IPS-18a (cell line): ENCODE measurements around the gene ARL15.
"Not testable (repeated sequence)": the region's sequence is repeated elsewhere in the genome, so short reads cannot be mapped to it uniquely, and the experiment has no call there.

Experiments used
- H3K27ac ChIP-seq: one replicate; pipeline ENCODE4 v1.5.1; 2013; ENCODE audit warnings: low read length
- H3K27me3 ChIP-seq: one replicate; pipeline ENCODE4 v1.6.1; 2013; ENCODE audit warnings: mild to moderate bottlenecking, low read length; ENCODE audit not compliant: control insufficient read depth, insufficient read depth
- H3K36me3 ChIP-seq: one replicate; pipeline ENCODE4 v1.6.1; 2013; ENCODE audit warnings: low read depth, low read length; ENCODE audit not compliant: control insufficient read depth
- H3K4me1 ChIP-seq: one replicate; pipeline ENCODE4 v1.6.1; 2013; ENCODE audit warnings: low read depth, low read length; ENCODE audit not compliant: control insufficient read depth
- H3K4me3 ChIP-seq: one replicate; pipeline ENCODE4 v1.5.1; 2013; ENCODE audit warnings: low read length
- H3K9ac ChIP-seq: one replicate; pipeline ENCODE4 v1.6.1; 2013; ENCODE audit warnings: mild to moderate bottlenecking, low read length, moderate library complexity
- H3K9me3 ChIP-seq: one replicate; pipeline ENCODE4 v1.6.1; 2013; ENCODE audit warnings: low read depth, low read length; ENCODE audit not compliant: control insufficient read depth

Gene ARL15

DNA sequence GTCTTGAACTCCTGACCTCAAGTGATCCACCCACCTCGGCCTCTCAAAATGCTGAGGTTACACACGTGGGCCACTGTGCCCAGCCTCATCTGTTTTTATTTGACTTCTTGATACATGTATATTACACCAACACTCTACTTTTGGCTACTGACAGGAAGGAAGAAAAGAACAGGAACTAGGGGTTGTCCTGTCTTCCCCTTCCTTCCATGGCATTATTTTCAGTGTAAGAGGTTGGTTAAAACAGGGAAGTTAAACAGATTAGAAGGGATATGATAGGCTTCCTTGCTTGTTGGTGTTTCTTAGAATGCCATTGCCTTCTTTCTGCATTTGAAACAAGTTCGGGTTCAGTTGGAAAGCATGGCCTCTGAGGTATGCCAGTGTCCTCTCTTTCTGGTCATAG lies 437.1 kb downstream of the ARL15 start:
- peaks cover 3% of the 10 kb centered on the region for H3K9me3 ChIP-seq
- H3K9ac ChIP-seq = no peak overlapping the region
- H3K36me3 ChIP-seq = no peaks in the 10 kb centered on the region
- H3K4me3 ChIP-seq = no peak overlapping the region
- H3K27me3 ChIP-seq = no peaks in the 10 kb centered on the region
- H3K27ac ChIP-seq = no peak overlapping the region
- no peaks in the 10 kb centered on the region for H3K4me1 ChIP-seq

DNA sequence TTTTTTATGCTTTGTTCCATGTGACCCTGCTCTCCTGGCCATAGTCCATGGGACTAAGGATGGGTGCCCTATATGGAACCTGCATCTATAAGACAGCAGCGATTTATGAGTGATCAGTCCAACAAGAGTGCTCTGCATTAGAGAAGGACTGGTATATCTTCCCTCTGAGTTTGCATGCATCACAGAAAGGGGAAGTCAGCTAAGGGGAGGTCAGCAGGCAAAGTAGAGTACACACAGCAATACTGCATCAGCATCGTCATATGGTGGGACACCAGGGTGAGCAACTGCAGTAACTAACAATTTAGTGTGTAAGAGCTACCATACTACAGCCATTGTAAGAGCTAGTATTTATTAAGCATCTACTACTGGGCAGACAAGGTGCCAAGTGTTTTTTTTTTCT lies 438.6 kb downstream of the ARL15 start:
- Histone ChIP-seq H3K27ac (no peak overlapping the region), H3K27me3 (no peaks in the 10 kb centered on the region), H3K36me3 (no peaks in the 10 kb centered on the region), H3K4me3 (no peak overlapping the region), H3K4me1 (no peaks in the 10 kb centered on the region), H3K9ac (no peak overlapping the region), H3K9me3 (peaks cover 3% of the 10 kb centered on the region)

DNA sequence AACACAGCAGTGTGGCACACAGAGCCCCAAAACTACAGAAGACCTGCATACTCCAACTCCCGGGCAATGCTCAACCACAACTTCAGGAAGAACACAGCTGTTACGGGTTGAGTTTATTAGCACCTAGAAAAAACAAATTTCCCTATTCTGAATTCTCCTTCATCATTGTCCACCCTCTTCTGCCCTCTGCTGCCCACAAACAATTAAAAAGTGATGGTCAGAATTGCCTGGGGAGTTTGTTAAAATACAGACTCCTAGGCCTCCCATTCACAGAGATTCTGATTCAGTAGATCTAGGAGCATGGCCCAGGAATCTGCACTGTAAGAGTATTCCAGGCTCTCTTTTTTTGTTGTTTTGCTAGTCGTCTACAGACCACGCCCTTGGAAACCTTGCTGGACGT lies 439.3 kb downstream of the ARL15 start:
- H3K4me3 ChIP-seq = no peak overlapping the region
- H3K9me3 ChIP-seq = peaks cover 3% of the 10 kb centered on the region
- no peak overlapping the region for H3K27ac ChIP-seq
- no peaks in the 10 kb centered on the region for H3K36me3 ChIP-seq
- H3K27me3 ChIP-seq = no peaks in the 10 kb centered on the region
- H3K4me1 ChIP-seq = no peaks in the 10 kb centered on the region
- H3K9ac ChIP-seq = no peak overlapping the region

DNA sequence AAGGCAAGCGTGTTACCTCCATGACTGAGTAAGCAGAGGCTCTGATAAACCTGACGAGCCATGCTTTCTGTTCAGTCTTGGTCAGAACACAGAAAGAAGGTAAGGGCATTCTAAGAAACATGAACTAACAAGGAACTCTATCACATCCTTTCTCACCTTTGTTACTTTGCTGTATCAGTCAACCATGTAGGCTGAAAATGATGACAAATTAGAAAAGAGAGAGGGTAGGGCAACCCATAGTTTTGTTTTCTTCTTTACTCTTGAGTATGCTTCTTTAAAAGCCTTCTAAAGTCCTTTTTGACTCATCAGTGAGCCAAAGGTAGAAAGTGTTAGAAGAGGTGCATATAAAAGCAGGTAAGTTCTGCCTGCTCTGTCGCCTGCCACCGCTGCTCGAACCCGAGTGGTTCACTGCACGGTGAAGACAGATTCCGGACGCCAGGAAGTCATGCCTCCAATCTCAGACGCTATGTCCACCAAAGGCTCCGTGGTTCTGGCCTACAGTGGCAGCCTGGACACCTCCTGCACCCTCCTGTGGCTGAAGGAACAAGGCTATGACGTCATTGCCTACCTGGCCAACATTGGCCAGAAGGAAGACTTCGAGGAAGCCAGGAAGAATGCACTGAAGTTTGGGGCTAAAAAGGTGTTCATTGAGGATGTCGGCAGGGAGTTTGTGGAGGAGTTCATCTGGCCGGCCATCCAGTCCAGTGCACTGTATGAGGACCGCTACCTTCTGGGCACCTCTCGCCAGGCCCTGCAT lies 451.5 kb downstream of the ARL15 start:
- no peak overlapping the region for H3K4me3 ChIP-seq
- H3K27me3 ChIP-seq = no peaks in the 10 kb centered on the region
- peaks cover 14% of the 10 kb centered on the region for H3K9me3 ChIP-seq
- H3K9ac ChIP-seq = no peak overlapping the region
- H3K27ac ChIP-seq = no peak overlapping the region
- no peaks in the 10 kb centered on the region for H3K4me1 ChIP-seq
- H3K36me3 ChIP-seq = no peaks in the 10 kb centered on the region

DNA sequence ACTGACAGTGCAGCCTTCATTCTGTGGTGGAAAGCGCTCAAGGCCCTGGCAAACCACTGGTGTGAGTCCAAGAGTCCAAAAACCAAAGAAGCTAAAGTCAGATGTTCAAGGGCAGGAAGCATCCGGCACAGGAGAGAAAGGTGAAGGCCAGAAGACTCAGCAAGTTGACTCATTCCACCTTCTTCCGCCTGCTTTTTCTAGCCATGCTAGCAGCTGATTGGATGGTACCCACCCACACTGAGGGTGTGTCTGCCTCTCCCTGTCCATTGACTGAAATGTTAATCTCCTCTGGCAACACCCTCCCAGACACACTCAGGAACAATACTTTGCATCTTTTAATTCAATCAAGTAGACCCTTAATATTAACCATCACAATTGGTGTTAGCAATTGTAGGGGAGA lies 453.9 kb downstream of the ARL15 start:
- H3K9ac ChIP-seq = no peak overlapping the region

DNA sequence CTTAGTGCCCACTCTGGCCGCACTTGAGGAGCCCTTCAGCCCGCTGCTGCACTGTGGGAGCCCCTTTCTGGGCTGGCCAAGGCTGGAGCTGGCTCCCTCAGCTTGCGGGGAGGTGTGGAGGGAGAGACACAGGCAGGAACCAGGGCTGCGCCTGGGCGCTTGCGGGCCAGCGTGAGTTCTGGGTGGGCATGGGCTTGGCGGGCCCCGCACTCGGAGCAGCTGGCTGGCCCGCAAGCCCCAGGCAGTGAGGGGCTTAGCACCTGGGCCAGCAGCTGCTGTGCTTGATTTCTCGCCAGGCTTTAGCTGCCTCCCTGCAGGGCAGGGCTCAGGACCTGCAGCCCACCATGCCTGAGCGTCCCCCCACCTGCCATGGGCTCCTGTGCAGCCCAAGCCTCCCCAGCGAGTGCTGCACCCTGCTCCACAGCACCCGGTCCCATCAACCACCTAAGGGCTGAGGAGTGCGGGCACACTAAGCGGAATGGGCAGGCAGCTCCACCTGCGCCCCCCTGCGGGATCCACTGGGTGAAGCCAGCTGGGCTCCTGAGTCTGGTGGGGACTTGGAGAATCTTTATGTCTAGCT lies 473.4 kb downstream of the ARL15 start:
- H3K36me3 ChIP-seq, H3K27me3 ChIP-seq, H3K4me3 ChIP-seq, H3K27ac ChIP-seq, H3K4me1 ChIP-seq, H3K9ac ChIP-seq, H3K9me3 ChIP-seq: not testable (repeated sequence)

More for the DNA sequence above, 453.9 kb downstream of the ARL15 start:
- H3K27me3 ChIP-seq = no peaks in the 10 kb centered on the region
- H3K4me3 ChIP-seq = no peak overlapping the region
- H3K27ac ChIP-seq = no peak overlapping the region
- H3K4me1 ChIP-seq = no peaks in the 10 kb centered on the region
- peaks cover 18% of the 10 kb centered on the region for H3K9me3 ChIP-seq
- no peaks in the 10 kb centered on the region for H3K36me3 ChIP-seq

DNA sequence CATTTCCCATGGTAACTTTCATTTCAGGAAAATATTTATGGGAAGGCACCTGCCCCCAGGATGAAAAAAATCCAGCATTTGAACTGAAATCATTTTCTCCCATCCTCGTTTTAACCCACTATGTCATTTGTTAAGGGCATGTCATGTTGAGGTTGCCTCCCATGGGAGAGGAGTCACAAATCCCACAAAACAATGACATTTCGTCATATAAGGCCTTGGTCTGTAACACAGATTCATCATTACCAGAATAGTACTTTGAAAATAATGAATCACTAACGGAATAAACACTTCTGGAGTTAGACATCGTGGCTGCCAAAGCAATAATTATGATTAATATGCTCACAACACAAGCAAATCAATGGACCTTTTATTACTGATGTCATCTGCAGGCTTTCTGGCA lies 475.9 kb downstream of the ARL15 start:
- H3K9me3 ChIP-seq = peaks cover 7% of the 10 kb centered on the region
- no peaks in the 10 kb centered on the region for H3K27me3 ChIP-seq
- H3K4me1 ChIP-seq = no peaks in the 10 kb centered on the region
- H3K9ac ChIP-seq = no peak overlapping the region
- no peak overlapping the region for H3K4me3 ChIP-seq
- no peak overlapping the region for H3K27ac ChIP-seq
- no peaks in the 10 kb centered on the region for H3K36me3 ChIP-seq
